ENCODE results near the gene FKRP. TPM values are rescaled to one million over a fixed set of nuclear protein-coding genes. Genes with fewer than 3 reads are reported as not detected.
A peak's percentile ranks its signal among the peaks of the same experiment; 100 is the strongest.
"Not testable (repeated sequence)": the region's sequence is repeated elsewhere in the genome, so short reads cannot be mapped to it uniquely, and the experiment has no call there.

FKRP gene
- total RNA-seq, 2 experiments from 2014 or later: 17.8 to 18.1 TPM

DNA sequence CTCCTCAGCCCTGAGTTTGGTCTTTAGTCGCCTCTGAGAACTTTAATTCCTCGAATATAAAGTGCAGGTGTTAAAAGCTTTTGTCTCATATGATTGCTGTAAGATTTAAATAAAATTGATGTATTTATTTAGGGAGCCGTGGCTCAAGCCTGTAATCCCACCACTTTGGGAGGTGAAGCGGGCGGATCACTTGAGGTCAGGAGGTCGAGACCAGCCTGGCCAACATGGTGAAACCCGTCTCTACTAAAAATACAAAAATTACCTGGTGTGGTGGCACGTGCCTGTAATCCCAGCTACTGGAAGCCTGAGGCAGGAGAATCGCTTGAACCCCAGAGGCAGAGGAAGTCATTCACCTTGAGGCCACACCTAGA is 43.1 kb downstream of the FKRP start:
- Mint-ChIP-seq H3K36me3 (peaks cover 26% of the 10 kb centered on the region), H3K27ac (peak overlapping the region; percentile 92), H3K27me3 (peaks cover 2% of the 10 kb centered on the region), H3K9me3 (no peaks in the 10 kb centered on the region), H3K4me3 (peak overlapping the region; percentile 91), H3K4me1 (peaks cover 51% of the 10 kb centered on the region)
- DNase-seq (no peak), ATAC-seq (ENCODE audit: low read depth) (no peak)
- POLR2A ChIA-PET: interaction anchor here (0.6 to 6.2 kb wide), 27 partner anchors 8 to 369 kb away, joined by 3 to 160 read pairs (median 4); partner anchors contain the start of genes AP2S1, ARHGAP35, PRKD2 and ZC3H4

DNA sequence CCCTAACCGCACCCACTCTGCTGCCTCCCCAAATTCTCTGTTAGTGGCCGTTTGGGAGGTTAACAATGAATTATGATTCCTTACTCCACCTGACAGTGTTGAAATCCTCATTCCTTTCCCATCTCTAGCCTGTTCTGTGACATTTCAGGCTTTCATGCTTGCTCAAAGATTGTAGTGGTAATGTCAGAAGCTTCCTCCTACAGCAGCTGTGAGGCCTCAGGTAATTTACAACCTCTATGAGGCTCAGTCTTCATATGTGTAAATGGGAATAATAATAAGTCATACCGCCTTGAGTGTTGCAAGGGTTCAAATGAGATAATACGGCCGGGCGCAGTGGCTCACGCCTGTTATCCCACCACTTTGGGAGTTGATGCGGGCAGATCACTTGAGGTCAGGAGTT is 43.5 kb downstream of the FKRP start:
- H3K27ac Mint-ChIP-seq: peak overlapping the region; percentile 92

DNA sequence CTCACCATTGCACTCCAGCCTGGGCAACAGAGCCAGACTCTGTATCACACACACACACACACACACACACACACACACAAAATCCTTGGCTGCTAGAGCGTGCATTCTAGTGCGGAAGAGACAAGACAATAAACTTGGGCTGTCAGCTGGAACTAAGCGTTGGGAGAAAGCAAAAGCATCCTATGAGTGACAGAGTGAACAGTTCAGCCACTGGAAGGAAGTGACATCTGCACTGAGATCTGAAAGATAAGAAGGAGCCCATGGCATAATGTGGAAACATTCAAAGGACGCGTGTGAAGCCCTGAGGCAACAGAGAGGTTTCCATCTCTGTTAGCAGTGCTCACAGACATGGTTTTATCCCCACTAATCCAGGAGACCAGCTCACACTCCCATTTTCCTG is 46.1 kb downstream of the FKRP start:
- POLR2A ChIA-PET: interaction anchor here (0.7 to 3.1 kb wide), 4 partner anchors 9 to 192 kb away, joined by 3 to 15 read pairs (median 6); no protein-coding TSS in a partner anchor
- H3K4me3 Mint-ChIP-seq: peak overlapping the region; percentile 65
- H3K9me3 Mint-ChIP-seq: no peaks in the 10 kb centered on the region

More for the DNA sequence above, 43.5 kb downstream of the FKRP start:
- DNase-seq: no peak
- H3K4me1 Mint-ChIP-seq: peaks cover 47% of the 10 kb centered on the region
- no peaks in the 10 kb centered on the region for H3K9me3 Mint-ChIP-seq
- POLR2A ChIA-PET: interaction anchor here (0.8 to 6.2 kb wide), 14 partner anchors 9 to 324 kb away, joined by 3 to 160 read pairs (median 6); partner anchors contain the start of genes AP2S1 and ZC3H4
- no peak overlapping the region for H3K4me3 Mint-ChIP-seq
- H3K36me3 Mint-ChIP-seq: peaks cover 22% of the 10 kb centered on the region
- peaks cover 2% of the 10 kb centered on the region for H3K27me3 Mint-ChIP-seq
- ATAC-seq (ENCODE audit: low read depth): no peak

DNA sequence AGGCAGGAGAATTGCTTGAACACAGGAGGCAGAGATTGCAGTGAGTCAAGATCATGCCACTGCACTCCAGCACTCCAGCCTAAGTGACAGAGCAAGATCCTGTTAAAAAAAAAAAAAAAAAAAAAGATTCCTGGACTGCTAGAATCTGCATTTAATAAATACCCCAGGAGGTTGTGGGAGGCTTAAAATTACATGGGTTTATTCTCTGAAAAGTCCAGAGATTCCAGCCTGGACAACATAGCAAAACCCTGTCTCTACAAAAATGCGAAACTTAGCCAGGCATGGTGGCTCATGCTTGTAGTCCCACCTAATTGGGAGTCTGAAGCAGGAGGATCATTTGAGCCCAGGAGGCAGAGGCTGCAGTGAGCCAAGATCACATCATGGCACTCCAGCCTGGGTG is 52.0 kb downstream of the FKRP start:
- ATAC-seq (ENCODE audit: low read depth): no peak
- H3K4me1 Mint-ChIP-seq: peaks cover 2% of the 10 kb centered on the region
- no peak overlapping the region for H3K27ac Mint-ChIP-seq
- H3K4me3 Mint-ChIP-seq: no peak overlapping the region
- no peak for DNase-seq
- H3K27me3 Mint-ChIP-seq: peaks cover 3% of the 10 kb centered on the region
- no peaks in the 10 kb centered on the region for H3K36me3 Mint-ChIP-seq
- POLR2A ChIA-PET: no interaction called here
- no peaks in the 10 kb centered on the region for H3K9me3 Mint-ChIP-seq

More for the DNA sequence above, 46.1 kb downstream of the FKRP start:
- H3K27ac Mint-ChIP-seq: peak overlapping the region; percentile 84
- H3K27me3 Mint-ChIP-seq: peaks cover 2% of the 10 kb centered on the region
- DNase-seq: peak; percentile 43
- H3K4me1 Mint-ChIP-seq: peaks cover 29% of the 10 kb centered on the region
- peak; percentile 43 for ATAC-seq (ENCODE audit: low read depth)
- H3K36me3 Mint-ChIP-seq: no peaks in the 10 kb centered on the region

DNA sequence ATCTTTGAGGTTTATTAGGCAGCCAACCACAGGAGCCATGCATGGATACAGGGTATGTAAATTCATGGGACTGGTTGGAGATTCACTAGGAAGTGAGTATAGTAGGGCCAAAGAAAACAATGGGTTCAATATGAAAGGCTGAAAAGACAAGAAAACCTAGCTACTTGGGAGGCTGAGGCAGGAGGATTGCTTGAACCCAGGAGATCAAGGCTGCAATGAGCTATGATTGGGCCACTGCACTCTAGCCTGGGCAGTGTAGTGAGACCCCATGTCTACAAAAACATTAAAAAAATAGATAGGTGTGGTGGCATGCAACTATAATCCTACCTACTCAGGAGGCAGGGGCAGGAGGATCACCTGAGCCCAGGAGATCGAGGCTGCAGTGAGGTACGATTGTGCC is 52.9 kb downstream of the FKRP start:
- H3K27me3 Mint-ChIP-seq: peaks cover 3% of the 10 kb centered on the region
- H3K4me1 Mint-ChIP-seq: no peaks in the 10 kb centered on the region
- DNase-seq: no peak
- no peak overlapping the region for H3K27ac Mint-ChIP-seq
- POLR2A ChIA-PET: no interaction called here
- no peak for ATAC-seq (ENCODE audit: low read depth)
- H3K36me3 Mint-ChIP-seq: no peaks in the 10 kb centered on the region
- no peaks in the 10 kb centered on the region for H3K9me3 Mint-ChIP-seq
- H3K4me3 Mint-ChIP-seq: no peak overlapping the region

DNA sequence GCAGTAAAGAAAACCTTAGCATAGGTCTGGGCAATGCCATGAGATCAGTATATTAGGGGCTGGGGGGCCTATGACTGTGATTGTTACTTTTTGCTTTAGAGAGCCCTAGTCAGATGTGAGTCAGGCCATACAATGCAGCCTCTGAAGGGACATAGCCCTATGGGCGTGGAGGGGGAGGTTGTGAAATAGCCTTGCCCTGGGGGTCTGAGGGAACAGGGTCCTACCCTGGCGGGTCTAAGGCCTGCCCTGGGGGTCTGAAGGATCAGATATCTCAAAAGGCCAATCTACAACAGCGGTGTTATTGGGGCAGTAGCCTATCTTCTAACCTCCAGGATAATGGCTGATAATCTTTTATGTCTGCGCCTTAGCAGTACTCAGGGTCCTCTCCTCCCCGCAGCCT is 56.3 kb downstream of the FKRP start:
- Mint-ChIP-seq H3K36me3 (no peaks in the 10 kb centered on the region), H3K27me3 (peaks cover 3% of the 10 kb centered on the region), H3K27ac (no peak overlapping the region), H3K9me3 (no peaks in the 10 kb centered on the region), H3K4me1 (no peaks in the 10 kb centered on the region), H3K4me3 (no peak overlapping the region)
- DNase-seq (no peak), ATAC-seq (ENCODE audit: low read depth) (no peak)
- POLR2A ChIA-PET: no interaction called here

DNA sequence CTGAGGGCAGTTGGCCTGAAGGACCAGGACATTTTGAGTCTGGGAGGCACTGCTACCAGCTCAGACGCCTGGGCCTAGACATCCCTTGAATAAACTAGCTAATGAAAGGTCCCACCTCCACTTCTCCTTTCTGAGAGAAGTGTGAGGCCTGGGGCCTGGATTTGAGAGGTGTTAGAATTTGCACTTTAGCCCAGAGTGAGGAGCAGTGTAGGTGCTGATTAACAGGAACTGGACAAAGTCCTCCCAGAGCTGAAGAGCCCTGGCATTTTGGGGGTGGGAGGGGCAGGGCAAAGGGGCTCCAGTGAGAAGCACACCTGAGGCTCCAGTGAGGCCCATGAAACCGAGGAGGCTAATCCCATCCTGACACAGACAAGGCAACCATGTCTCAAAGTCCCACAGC is 57.7 kb downstream of the FKRP start:
- POLR2A ChIA-PET: interaction anchor here (1.1 kb wide), 1 partner anchor 19 kb away, joined by 3 read pairs; no protein-coding TSS in a partner anchor
- ATAC-seq (ENCODE audit: low read depth) (no peak), DNase-seq (no peak)
- H3K27me3 Mint-ChIP-seq: peaks cover 3% of the 10 kb centered on the region
- H3K4me3 Mint-ChIP-seq: no peak overlapping the region
- no peak overlapping the region for H3K27ac Mint-ChIP-seq
- no peaks in the 10 kb centered on the region for H3K4me1 Mint-ChIP-seq
- no peaks in the 10 kb centered on the region for H3K9me3 Mint-ChIP-seq
- no peaks in the 10 kb centered on the region for H3K36me3 Mint-ChIP-seq

DNA sequence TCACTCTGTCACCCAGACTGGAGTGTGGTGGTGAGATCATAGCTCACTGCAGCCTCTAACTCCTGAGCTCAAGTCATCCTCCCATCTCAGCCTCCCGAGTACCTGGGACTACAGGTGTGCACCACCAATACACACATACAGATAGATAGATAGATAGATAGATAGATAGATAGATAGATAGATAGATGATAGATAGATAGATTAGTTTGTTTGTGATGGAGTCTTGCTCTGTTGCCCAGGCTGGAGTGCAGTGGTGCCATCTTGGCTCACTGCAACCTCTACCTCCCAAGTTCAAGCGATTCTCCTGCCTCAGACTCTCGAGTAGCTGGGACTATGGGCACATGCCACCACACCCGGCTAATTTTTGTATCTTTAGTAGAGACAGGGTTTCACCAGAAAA is 58.6 kb downstream of the FKRP start:
- DNase-seq; H3K4me1 Mint-ChIP-seq; H3K27me3 Mint-ChIP-seq; H3K36me3 Mint-ChIP-seq; ATAC-seq (ENCODE audit: low read depth); H3K4me3 Mint-ChIP-seq; H3K27ac Mint-ChIP-seq; H3K9me3 Mint-ChIP-seq: not testable (repeated sequence)
- POLR2A ChIA-PET: interaction anchor here (1.3 kb wide), 1 partner anchor 20 kb away, joined by 3 read pairs; no protein-coding TSS in a partner anchor

DNA sequence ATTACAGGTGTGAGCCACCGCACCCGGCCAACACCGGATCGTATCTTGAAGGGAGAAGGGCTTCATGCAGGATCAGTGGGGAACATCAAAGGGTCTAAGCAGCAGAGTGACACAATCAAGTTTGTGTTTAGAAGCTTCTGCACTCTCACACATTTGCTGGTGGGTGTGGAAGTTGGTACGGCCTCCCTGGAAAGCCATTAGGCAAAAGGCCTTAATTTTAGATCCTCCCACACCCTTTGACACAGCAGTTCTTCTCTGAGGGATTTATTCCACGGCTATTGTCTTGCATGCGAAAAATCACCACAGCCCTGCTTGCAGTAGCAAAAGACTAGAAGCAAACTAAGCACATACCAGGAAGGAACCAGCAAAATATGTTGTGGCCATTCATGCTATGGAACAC is 60.8 kb downstream of the FKRP start:
- no peaks in the 10 kb centered on the region for H3K36me3 Mint-ChIP-seq
- H3K4me3 Mint-ChIP-seq: no peak overlapping the region
- POLR2A ChIA-PET: no interaction called here

More for the DNA sequence above, 60.8 kb downstream of the FKRP start:
- Mint-ChIP-seq H3K27me3 (no peaks in the 10 kb centered on the region), H3K9me3 (no peaks in the 10 kb centered on the region), H3K4me1 (no peaks in the 10 kb centered on the region), H3K27ac (no peak overlapping the region)
- DNase-seq (no peak), ATAC-seq (ENCODE audit: low read depth) (no peak)

Small RNAs within 50 kb of the gene (microRNA-seq; reads per million reads assigned to microRNA genes)
- not detected for gene MIR320E

Other genes with a start within 250 kb of the FKRP start
- 100 to 1,000 TPM; 485 to 503 TPM for gene CALM3, start 144.7 kb upstream of the FKRP start, total RNA-seq
- 1 to 10 TPM; 8.0 to 8.5 TPM for gene PTGIR, start 121.0 kb upstream of the FKRP start, total RNA-seq
- 1 to 10 TPM in 1 of 2 experiments, not detected in 1; 2.4 TPM for gene GNG8, start 109.9 kb upstream of the FKRP start, total RNA-seq
- gene DACT3, start 84.9 kb upstream of the FKRP start, total RNA-seq: under 1 TPM; 0.42 to 0.48 TPM
- 100 to 1,000 TPM; 166 to 173 TPM for gene PRKD2, start 28.9 kb upstream of the FKRP start, total RNA-seq
- 10 to 100 TPM; 79.2 to 87.5 TPM for gene STRN4, start 393 bp downstream of the FKRP start, total RNA-seq
- gene SLC1A5, start 42.5 kb downstream of the FKRP start, total RNA-seq: 100 to 1,000 TPM; 121 to 127 TPM
- 100 to 1,000 TPM; 103 to 110 TPM for gene AP2S1, start 104.8 kb downstream of the FKRP start, total RNA-seq
- 10 to 100 TPM; 38.8 to 42.7 TPM for gene ARHGAP35, start 114.9 kb downstream of the FKRP start, total RNA-seq

Measured in activated naive CD8-positive, alpha-beta T cell treated with anti-CD3 and anti-CD28 coated beads, Interleukin-2, amount 10 ng/mL, durations not matched to agents 7 days and 5 days (primary cell).